GM21529 (cell line): ENCODE measurements around the gene WDR38.
"Not testable (repeated sequence)": the region's sequence is repeated elsewhere in the genome, so short reads cannot be mapped to it uniquely, and the experiment has no call there.

Experiments
- ATAC-seq: cut with Tn5 transposase; IDR thresholded peaks from one replicate; pipeline ENCODE4 v1.9.1; 2021; ENCODE audit not compliant: unreplicated experiment

The WDR38 gene

GRCh38 chr9:124831642-124832364, 21.5 kb upstream of the WDR38 start:
- ATAC-seq, result no peak

GRCh38 chr9:124834591-124834990, 18.7 kb upstream of the WDR38 start:
- ATAC-seq, result no peak

DNA sequence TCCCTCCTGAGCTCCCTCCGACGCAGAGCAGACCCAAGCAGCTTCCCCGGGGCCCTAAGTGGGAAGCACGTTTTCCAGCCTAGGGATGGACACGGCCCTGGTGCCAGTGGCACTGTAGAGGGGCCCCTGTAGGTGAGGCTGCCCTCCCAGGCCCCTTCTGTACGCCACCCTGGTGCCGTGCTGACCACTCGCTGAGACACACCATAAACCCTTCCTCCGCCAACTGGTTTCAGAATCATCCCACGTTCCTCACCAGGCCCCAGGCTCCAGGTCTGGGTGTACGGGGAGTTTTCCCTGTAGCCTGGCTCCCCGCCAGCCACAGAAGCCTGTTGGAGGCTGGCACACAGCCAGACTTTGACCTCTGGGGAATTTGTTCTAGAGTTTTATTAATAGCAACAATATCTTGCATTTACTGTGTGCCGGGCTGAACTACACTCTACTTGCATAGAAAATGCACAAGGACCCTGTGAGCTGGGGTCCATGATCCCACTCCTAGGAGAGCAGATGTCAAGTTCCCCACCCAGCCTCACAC, 18.2 kb upstream of the WDR38 start:
- no peak for ATAC-seq

- not testable (repeated sequence) for ATAC-seq
These were observed 15.1 kb upstream of the WDR38 start for GRCh38 chr9:124838132-124838531.

- not testable (repeated sequence) for ATAC-seq
These were observed 14.5 kb upstream of the WDR38 start for GRCh38 chr9:124838567-124839275.

DNA sequence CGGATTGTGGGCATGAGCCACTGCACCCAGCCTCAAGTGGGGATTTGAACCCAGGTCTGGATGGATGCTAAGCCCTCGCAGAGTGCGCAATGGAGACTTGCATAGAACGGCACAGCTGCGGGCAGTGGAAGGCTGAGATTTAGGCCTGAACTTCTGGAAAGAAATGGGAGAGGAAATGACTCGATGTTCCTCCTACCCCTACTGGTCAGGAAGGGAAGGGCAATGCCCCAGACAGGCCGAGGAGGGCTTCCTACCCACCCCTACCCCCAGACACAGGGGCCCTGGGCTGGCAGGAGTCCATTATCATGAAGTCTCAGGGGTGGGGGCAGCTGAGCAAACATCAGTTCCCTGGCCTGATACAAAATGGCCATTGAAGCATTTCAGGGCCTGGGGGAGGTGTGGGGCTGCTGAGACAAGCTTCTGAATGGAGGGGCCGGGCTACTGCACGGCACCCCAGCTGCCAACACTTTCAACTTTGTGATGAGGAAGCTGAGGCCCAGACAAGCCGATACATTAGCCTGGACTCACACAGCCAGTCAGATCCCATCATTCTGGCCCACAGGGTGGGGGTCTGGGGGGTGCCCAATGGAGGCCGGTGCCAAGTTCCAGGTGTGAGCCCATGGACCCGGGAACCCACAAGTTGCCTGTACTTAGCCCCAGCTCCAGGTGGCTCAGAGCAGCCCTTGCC, 13.5 kb upstream of the WDR38 start:
- no peak for ATAC-seq

- no peak for ATAC-seq
These were observed 12.9 kb upstream of the WDR38 start for GRCh38 chr9:124840300-124840833.

GRCh38 chr9:124841075-124841821, 12.0 kb upstream of the WDR38 start:
- no peak for ATAC-seq

DNA sequence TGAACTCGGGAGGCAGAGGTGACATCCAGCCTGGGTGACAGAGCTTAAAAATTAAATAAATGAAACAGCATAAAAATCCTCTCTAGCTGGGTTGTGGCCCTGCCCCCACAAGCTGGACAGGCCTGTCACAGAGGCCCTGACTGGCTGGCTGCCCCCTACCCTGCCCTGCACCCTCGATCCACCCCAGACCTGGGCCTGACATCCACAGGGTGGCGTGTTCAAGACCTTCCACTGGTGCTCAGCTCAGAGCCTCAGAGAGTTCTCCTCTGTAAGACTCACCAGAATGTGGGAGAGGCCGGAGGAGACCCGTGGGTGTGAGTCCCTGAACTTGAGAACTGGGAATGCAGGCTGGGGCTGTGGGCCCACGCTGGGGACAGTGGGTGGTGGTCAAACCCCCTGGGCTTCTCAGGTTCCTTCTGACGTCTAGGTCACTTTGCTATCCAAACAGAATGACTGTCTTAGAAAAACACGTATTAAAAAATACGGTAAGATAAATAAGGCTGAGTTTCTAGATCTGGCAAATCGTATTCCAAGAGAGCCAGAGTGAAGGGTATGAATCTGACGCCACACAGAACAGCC, 9.7 kb upstream of the WDR38 start:
- ATAC-seq, result no peak

GRCh38 chr9:124844291-124844690, 9.0 kb upstream of the WDR38 start:
- no peak for ATAC-seq

GRCh38 chr9:124846467-124846866, 6.8 kb upstream of the WDR38 start:
- ATAC-seq, result not testable (repeated sequence)

DNA sequence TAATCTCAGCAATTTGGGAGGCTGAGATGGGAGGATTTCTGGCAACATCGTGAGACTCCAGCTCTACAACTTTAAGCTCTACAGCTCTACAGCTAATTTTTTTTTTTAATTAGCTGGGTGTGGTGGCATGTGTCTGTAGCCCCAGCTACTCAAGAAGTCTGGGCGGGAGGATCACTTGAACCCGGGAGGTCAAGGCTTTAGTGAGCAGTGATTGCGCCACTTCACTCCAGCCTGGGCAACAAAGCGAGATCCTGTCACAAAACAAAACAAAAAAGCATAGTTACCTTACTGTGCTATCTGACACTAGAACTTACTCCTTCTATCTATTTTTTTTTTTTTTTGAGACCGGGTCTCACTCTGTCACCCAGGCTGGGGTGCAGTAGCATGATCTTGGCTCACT, 6.3 kb upstream of the WDR38 start:
- ATAC-seq, result no peak

DNA sequence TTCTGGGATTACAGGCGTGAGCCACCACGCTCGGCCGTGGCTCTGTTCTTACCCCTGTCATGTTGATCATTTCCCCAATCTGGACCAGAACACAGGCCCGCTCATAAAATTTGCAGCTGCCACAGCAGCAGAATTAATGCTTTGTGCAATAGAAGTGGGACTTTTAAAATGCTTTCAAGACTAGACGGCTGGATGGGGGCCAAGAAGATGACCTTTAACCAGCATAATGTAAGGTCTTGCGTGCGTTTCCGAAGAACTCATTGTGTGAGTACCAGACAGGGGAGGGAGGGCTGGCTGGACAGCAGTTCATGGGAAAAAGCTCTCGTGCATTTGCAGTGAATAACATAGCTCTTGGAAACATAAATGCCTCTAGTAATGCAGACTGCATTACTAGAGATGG, 3.5 kb upstream of the WDR38 start:
- ATAC-seq, result no peak

DNA sequence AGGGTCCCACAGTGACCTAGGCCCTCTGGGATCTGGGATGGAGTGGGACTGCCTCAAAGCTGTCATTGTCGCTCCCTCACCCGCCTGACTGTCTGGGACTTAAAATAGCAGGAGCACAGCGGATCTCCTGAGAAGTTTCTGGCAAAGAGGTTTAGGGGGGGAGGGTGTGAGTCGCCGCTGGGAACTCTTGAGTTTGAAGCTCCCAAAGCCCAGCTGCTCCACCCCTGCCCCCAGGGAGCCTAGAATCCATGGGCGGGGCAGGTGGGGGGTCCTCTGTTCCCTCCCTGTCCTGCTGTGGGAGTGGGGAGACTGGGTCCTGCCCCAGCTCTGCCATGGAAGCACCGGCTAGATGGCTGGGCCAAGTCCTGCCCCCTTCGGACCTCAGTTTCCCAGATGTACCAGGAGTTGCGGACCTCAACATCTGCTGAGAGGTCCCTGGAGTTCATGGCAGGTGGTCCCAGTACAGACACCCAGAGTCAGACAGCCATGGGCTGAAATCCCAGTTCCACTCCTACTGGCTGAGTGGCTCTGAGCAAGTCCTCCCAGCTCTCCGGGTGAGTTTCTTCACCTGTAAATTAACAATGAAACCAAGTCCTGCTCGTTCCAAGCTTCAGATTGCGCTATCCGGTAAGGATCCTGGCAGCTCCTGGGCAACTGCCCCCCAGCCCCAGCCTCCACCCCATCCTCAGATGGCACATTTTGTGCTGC, 985 bp upstream of the WDR38 start:
- no peak for ATAC-seq

- ATAC-seq, result no peak
These were observed 414 bp downstream of the WDR38 start for GRCh38 chr9:124853605-124854143.

DNA sequence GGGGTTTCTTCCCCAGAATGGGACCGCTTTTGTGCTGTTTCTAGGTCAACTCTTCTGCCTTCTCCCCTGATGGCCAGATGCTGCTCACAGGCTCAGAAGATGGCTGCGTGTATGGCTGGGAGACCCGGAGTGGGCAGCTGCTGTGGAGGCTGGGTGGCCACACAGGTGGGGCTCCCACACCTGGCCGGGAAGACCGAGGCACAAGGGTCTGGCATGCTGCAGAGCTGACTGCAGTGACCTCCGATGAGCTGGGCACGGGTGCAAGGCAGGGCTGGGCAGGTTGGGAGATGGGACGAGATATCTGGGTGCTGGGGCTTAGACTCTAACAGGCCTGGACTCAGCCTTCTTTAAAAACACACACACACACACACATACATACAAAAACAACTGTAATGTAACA, 901 bp downstream of the WDR38 start:
- ATAC-seq, result no peak

DNA sequence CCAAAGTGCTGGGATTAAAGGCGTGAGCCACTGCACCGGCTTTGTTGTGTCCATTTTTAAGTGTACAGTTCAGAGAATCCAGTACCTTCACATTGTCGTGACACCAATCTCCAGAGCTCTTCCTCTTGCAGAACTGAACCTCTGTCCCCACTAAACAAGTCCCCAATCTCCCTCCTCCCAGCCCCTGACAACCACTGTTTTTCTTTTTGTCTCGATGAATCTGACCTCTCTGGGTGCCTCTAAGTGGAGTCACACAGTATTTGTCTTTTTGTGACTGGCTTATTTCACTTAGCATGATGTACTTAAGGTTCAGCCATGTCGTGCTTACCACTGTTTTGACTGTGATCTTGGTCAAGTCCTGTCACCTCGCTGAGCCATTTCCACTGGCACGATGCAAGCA, 1.6 kb downstream of the WDR38 start:
- no peak for ATAC-seq

GRCh38 chr9:124855566-124855943, 2.3 kb downstream of the WDR38 start:
- no peak for ATAC-seq

GRCh38 chr9:124855944-124856765, 2.9 kb downstream of the WDR38 start:
- ATAC-seq, result no peak
